ENCODE data around the gene C6orf132. TPM values are rescaled to one million over a fixed set of nuclear protein-coding genes. Genes with fewer than 3 reads are reported as not detected.

The C6orf132 gene
- total RNA-seq, 5 donors from 2014 or later (not counting 1 experiment from before 2014, with no cell fraction given), result 0.05 to 0.18 (median 0.08) TPM; not detected in 1

DNA sequence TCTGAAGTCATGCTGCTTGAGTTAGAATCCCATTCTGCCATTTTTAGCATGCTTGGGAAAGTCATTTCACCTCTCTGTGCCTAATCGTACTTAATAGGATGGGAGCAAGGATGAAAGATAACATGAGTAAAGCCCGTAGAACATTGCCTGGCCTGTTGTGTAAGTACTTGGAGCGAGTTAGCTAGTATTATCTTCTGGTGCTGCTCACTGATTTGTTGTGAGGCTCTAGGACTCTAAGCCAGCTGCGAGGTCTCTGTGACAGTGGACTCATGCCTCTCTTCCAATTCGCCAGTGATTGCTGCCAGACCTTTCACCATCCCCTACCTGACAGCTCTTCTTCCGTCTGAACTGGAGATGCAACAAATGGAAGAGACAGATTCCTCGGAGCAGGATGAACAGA lies 74.2 kb downstream of the C6orf132 start:
- Histone ChIP-seq H3K27me3 (replicated peaks in 1 of 2; ENCODE audit: control insufficient read depth in 2 of 2, extremely low read depth in 1 of 2, insufficient read depth in 2 of 2, low read length in 1 of 2) (no peaks in the 10 kb centered on the region), H3K4me1 (ENCODE audit: control insufficient read depth in 1 of 2, extremely low read depth in 1 of 2, insufficient read depth in 2 of 2, low read length in 2 of 2) (no peaks in the 10 kb centered on the region), H3K9me3 (no peaks in the 10 kb centered on the region), H3K27ac (ENCODE audit: low read length) (no peak overlapping the region), H3K4me3 (ENCODE audit: control insufficient read depth in 1 of 2, extremely low read depth in 1 of 2, low read length in 1 of 2) (no peak overlapping the region), H3K36me3 (ENCODE audit: control insufficient read depth in 2 of 2, extremely low read depth in 1 of 2, insufficient read depth in 1 of 2, low read length in 1 of 2) (peaks cover 35 to 84% of the 10 kb centered on the region in 2 donors)
- Mint-ChIP-seq H3K4me3 (no peak overlapping the region), H3K27ac (no peak overlapping the region), H3K4me1 (peaks cover 0 to 1% (median 0%) of the 10 kb centered on the region in 3 donors), H3K27me3 (no peaks in the 10 kb centered on the region), H3K36me3 (peaks cover 24% of the 10 kb centered on the region), H3K9me3 (no peaks in the 10 kb centered on the region)
- WGBS (ENCODE audit: insufficient coverage), result 100% methylated on average over 6 of the region's 7 CpGs
- ChIA-PET POLR2A (interaction anchor here in 1 of 2 donors (0.5 to 0.6 kb wide), 2 partner anchors 26 to 267 kb away, joined by 4 to 5 read pairs; no protein-coding TSS in a partner anchor), CTCF (no interaction called here)
- no peak for ATAC-seq (replicated peaks in 1 of 4)
- no peak for DNase-seq

- no peak for DNase-seq
- Mint-ChIP-seq H3K4me3 (no peak overlapping the region), H3K9me3 (no peaks in the 10 kb centered on the region), H3K27ac (no peak overlapping the region), H3K4me1 (no peaks in the 10 kb centered on the region), H3K36me3 (peaks cover 15% of the 10 kb centered on the region), H3K27me3 (no peaks in the 10 kb centered on the region)
- WGBS (ENCODE audit: insufficient coverage), result 93% methylated on average over 12 of the region's 13 CpGs
- no peak overlapping the region for H3K4me3 ChIP-seq (ENCODE audit: control insufficient read depth in 1 of 2, extremely low read depth in 1 of 2, low read length in 1 of 2)
- H3K27me3 ChIP-seq (replicated peaks in 1 of 2; ENCODE audit: control insufficient read depth in 2 of 2, extremely low read depth in 1 of 2, insufficient read depth in 2 of 2, low read length in 1 of 2), result no peaks in the 10 kb centered on the region
- H3K9me3 ChIP-seq, result no peaks in the 10 kb centered on the region
- no peak for ATAC-seq (replicated peaks in 1 of 4)
- no peaks in the 10 kb centered on the region for H3K4me1 ChIP-seq (ENCODE audit: control insufficient read depth in 1 of 2, extremely low read depth in 1 of 2, insufficient read depth in 2 of 2, low read length in 2 of 2)
- peaks cover 31 to 77% of the 10 kb centered on the region in 2 donors for H3K36me3 ChIP-seq (ENCODE audit: control insufficient read depth in 2 of 2, extremely low read depth in 1 of 2, insufficient read depth in 1 of 2, low read length in 1 of 2)
- no peak overlapping the region for H3K27ac ChIP-seq (ENCODE audit: low read length)
- CTCF ChIA-PET, result no interaction called here
- POLR2A ChIA-PET, result interaction anchor here in 1 of 2 donors (0.5 kb wide), 1 partner anchor 8 kb away, joined by 6 read pairs; no protein-coding TSS in a partner anchor
These were observed 76.2 kb downstream of the C6orf132 start for GRCh38 chr6:42066156-42066675.

GRCh38 chr6:42059743-42060142 lies 82.7 kb downstream of the C6orf132 start:
- no peak overlapping the region for H3K4me3 Mint-ChIP-seq
- Histone ChIP-seq H3K4me1 (ENCODE audit: control insufficient read depth in 1 of 2, extremely low read depth in 1 of 2, insufficient read depth in 2 of 2, low read length in 2 of 2) (no peaks in the 10 kb centered on the region), H3K36me3 (ENCODE audit: control insufficient read depth in 2 of 2, extremely low read depth in 1 of 2, insufficient read depth in 1 of 2, low read length in 1 of 2) (peaks cover 22 to 74% of the 10 kb centered on the region in 2 donors), H3K27me3 (replicated peaks in 1 of 2; ENCODE audit: control insufficient read depth in 2 of 2, extremely low read depth in 1 of 2, insufficient read depth in 2 of 2, low read length in 1 of 2) (no peaks in the 10 kb centered on the region), H3K9me3 (no peaks in the 10 kb centered on the region), H3K27ac (ENCODE audit: low read length) (no peak overlapping the region), H3K4me3 (ENCODE audit: control insufficient read depth in 1 of 2, extremely low read depth in 1 of 2, low read length in 1 of 2) (no peak overlapping the region)
- H3K27ac Mint-ChIP-seq, result no peak overlapping the region
- peaks cover 59% of the 10 kb centered on the region for H3K36me3 Mint-ChIP-seq
- no peaks in the 10 kb centered on the region for H3K9me3 Mint-ChIP-seq
- 86% methylated on average over 1 of the region's 5 CpGs for WGBS (ENCODE audit: insufficient coverage)
- H3K4me1 Mint-ChIP-seq, result peaks cover 0 to 9% (median 9%) of the 10 kb centered on the region in 3 donors
- no peak for ATAC-seq (replicated peaks in 1 of 4)
- peak in 1 of 35 experiments; percentile 7 for DNase-seq
- no peaks in the 10 kb centered on the region for H3K27me3 Mint-ChIP-seq
- POLR2A ChIA-PET, result no interaction called here
- CTCF ChIA-PET, result no interaction called here

GRCh38 chr6:42053601-42054000 lies 88.8 kb downstream of the C6orf132 start:
- H3K36me3 Mint-ChIP-seq, result peaks cover 43% of the 10 kb centered on the region
- peak overlapping the region in 1 of 2 donors; percentile 66 for H3K27ac Mint-ChIP-seq
- peaks cover 38 to 55% (median 55%) of the 10 kb centered on the region in 3 donors for H3K4me1 Mint-ChIP-seq
- no peaks in the 10 kb centered on the region for H3K27me3 Mint-ChIP-seq
- POLR2A ChIA-PET, result interaction anchor here in 1 of 2 donors (0.6 kb wide), 1 partner anchor 169 kb away, joined by 3 read pairs; no protein-coding TSS in a partner anchor
- H3K9me3 Mint-ChIP-seq, result no peaks in the 10 kb centered on the region
- Histone ChIP-seq H3K27ac (ENCODE audit: low read length) (no peak overlapping the region), H3K4me3 (ENCODE audit: control insufficient read depth in 1 of 2, extremely low read depth in 1 of 2, low read length in 1 of 2) (no peak overlapping the region), H3K36me3 (ENCODE audit: control insufficient read depth in 2 of 2, extremely low read depth in 1 of 2, insufficient read depth in 1 of 2, low read length in 1 of 2) (peaks cover 12 to 60% of the 10 kb centered on the region in 2 donors), H3K4me1 (ENCODE audit: control insufficient read depth in 1 of 2, extremely low read depth in 1 of 2, insufficient read depth in 2 of 2, low read length in 2 of 2) (peaks cover 19 to 38% of the 10 kb centered on the region in 2 experiments), H3K27me3 (replicated peaks in 1 of 2; ENCODE audit: control insufficient read depth in 2 of 2, extremely low read depth in 1 of 2, insufficient read depth in 2 of 2, low read length in 1 of 2) (no peaks in the 10 kb centered on the region), H3K9me3 (no peaks in the 10 kb centered on the region)
- no peak for DNase-seq
- CTCF ChIA-PET, result no interaction called here
- ATAC-seq (replicated peaks in 1 of 4), result no peak
- H3K4me3 Mint-ChIP-seq, result no peak overlapping the region

- no peaks in the 10 kb centered on the region for H3K27me3 Mint-ChIP-seq
- H3K4me3 ChIP-seq (ENCODE audit: control insufficient read depth in 1 of 2, extremely low read depth in 1 of 2, low read length in 1 of 2), result peak overlapping the region; percentile 80 to 95
- CTCF ChIA-PET, result interaction anchor here in 1 of 2 donors (0.7 to 1.8 kb wide), 8 partner anchors 11 to 317 kb away, joined by 3 to 19 read pairs (median 4); partner anchors contain the start of genes BYSL, FRS3 and MED20
- DNase-seq (no peak), ATAC-seq (replicated peaks in 1 of 4) (no peak)
- H3K36me3 ChIP-seq (ENCODE audit: control insufficient read depth in 2 of 2, extremely low read depth in 1 of 2, insufficient read depth in 1 of 2, low read length in 1 of 2), result peaks cover 0 to 37% of the 10 kb centered on the region in 2 donors
- peak overlapping the region; percentile 97 to 98 for H3K27ac Mint-ChIP-seq
- H3K4me1 Mint-ChIP-seq, result peaks cover 52 to 66% (median 56%) of the 10 kb centered on the region in 3 donors
- peaks cover 19 to 51% of the 10 kb centered on the region in 2 experiments for H3K4me1 ChIP-seq (ENCODE audit: control insufficient read depth in 1 of 2, extremely low read depth in 1 of 2, insufficient read depth in 2 of 2, low read length in 2 of 2)
- no peaks in the 10 kb centered on the region for H3K9me3 Mint-ChIP-seq
- no peaks in the 10 kb centered on the region for H3K27me3 ChIP-seq (replicated peaks in 1 of 2; ENCODE audit: control insufficient read depth in 2 of 2, extremely low read depth in 1 of 2, insufficient read depth in 2 of 2, low read length in 1 of 2)
- POLR2A ChIA-PET, result interaction anchor here in 1 of 2 donors (1.0 to 1.4 kb wide), 2 partner anchors 12 to 130 kb away, joined by 6 to 7 read pairs; partner anchors contain the start of genes BYSL and MED20
- peak overlapping the region; percentile 93 to 99 (median 98) for H3K4me3 Mint-ChIP-seq
- peak overlapping the region; percentile 77 for H3K27ac ChIP-seq (ENCODE audit: low read length)
- no peaks in the 10 kb centered on the region for H3K9me3 ChIP-seq
- 20% methylated on average over 6 of the region's 8 CpGs for WGBS (ENCODE audit: insufficient coverage)
- H3K36me3 Mint-ChIP-seq, result peaks cover 34% of the 10 kb centered on the region
These were observed 91.2 kb downstream of the C6orf132 start for GRCh38 chr6:42051268-42051653.
